Mesenchymal stem cell (in vitro differentiated cells and primary cell): ENCODE data around the gene SLC44A5.

Experiments used
- DNase-seq: peaks from one replicate; pipeline ENCODE4 v3.0.0-alpha.2; 2013
- H2AFZ ChIP-seq: one replicate; pipeline ENCODE4 v1.6.1; 2013; ENCODE audit warnings: low read depth, mild to moderate bottlenecking, control low read depth, inconsistent platforms, low read length, moderate library complexity
- H2AK5ac ChIP-seq: 2 replicates; pipeline ENCODE4 v1.6.1; 2013; ENCODE audit warnings: low read length, moderate library complexity, mild to moderate bottlenecking, inconsistent platforms; ENCODE audit not compliant: severe bottlenecking
- H2BK120ac ChIP-seq: one replicate; pipeline ENCODE4 v1.6.1; 2013; ENCODE audit warnings: low read depth, mild to moderate bottlenecking, inconsistent platforms, low read length, moderate library complexity
- H2BK12ac ChIP-seq, 2 experiments: one replicate each; pipeline ENCODE4 v1.6.1; 2013; ENCODE audit warnings: inconsistent platforms in 2 of 2, low read length in 2 of 2, mild to moderate bottlenecking in 2 of 2, moderate library complexity in 2 of 2, control low read depth in 1 of 2
- H2BK15ac ChIP-seq: one replicate; pipeline ENCODE4 v1.6.1; 2013; ENCODE audit warnings: mild to moderate bottlenecking, low read depth, inconsistent platforms; ENCODE audit not compliant: poor library complexity, severe bottlenecking
- H2BK5ac ChIP-seq: 2 replicates; pipeline ENCODE4 v1.6.1; 2013; ENCODE audit warnings: low read depth, mild to moderate bottlenecking, low read length, control low read depth, inconsistent platforms; ENCODE audit not compliant: poor library complexity, severe bottlenecking
- H3K14ac ChIP-seq, 2 experiments: one replicate each; pipeline ENCODE4 v1.6.1; 2013; ENCODE audit warnings: inconsistent platforms in 2 of 2, low read length in 2 of 2, control low read depth in 1 of 2, mild to moderate bottlenecking in 1 of 2, moderate library complexity in 1 of 2
- H3K18ac ChIP-seq, 2 experiments: one replicate each; pipeline ENCODE4 v1.6.1; 2013; ENCODE audit warnings: inconsistent platforms in 2 of 2, low read length in 2 of 2, control low read depth in 1 of 2, low read depth in 1 of 2, mild to moderate bottlenecking in 1 of 2
- H3K23ac ChIP-seq, 2 experiments: one replicate each; pipeline ENCODE4 v1.6.1; 2013; ENCODE audit warnings: inconsistent platforms in 2 of 2, low read length in 2 of 2, mild to moderate bottlenecking in 2 of 2, moderate library complexity in 2 of 2, control low read depth in 1 of 2
- H3K27ac ChIP-seq: 2 replicates; pipeline ENCODE4 v1.5.1; 2013; ENCODE audit warnings: mild to moderate bottlenecking, moderate library complexity, low read length, control low read depth, inconsistent platforms; ENCODE audit not compliant: poor library complexity, severe bottlenecking
- H3K27me3 ChIP-seq, 2 experiments: 2 replicates each; pipeline versions ENCODE4 v1.6.1 to v1.7.0; 2013; ENCODE audit warnings: low read length in 2 of 2, mild to moderate bottlenecking in 2 of 2, moderate library complexity in 2 of 2, control low read depth in 1 of 2, inconsistent platforms in 1 of 2; ENCODE audit not compliant: control insufficient read depth in 1 of 2, insufficient read depth in 1 of 2
- H3K36me3 ChIP-seq, 2 experiments: 2 replicates each; pipeline versions ENCODE4 v1.6.1 to v1.7.0; 2013; ENCODE audit warnings: low read length in 2 of 2, control low read depth in 1 of 2, inconsistent platforms in 1 of 2, low read depth in 1 of 2, mild to moderate bottlenecking in 1 of 2; ENCODE audit not compliant: insufficient read depth in 2 of 2, control insufficient read depth in 1 of 2
- H3K4ac ChIP-seq, 2 experiments: one replicate each; pipeline ENCODE4 v1.6.1; 2013; ENCODE audit warnings: inconsistent platforms in 2 of 2, low read length in 2 of 2, mild to moderate bottlenecking in 2 of 2, moderate library complexity in 2 of 2, control low read depth in 1 of 2, low read depth in 1 of 2
- H3K4me1 ChIP-seq: 2 replicates; pipeline ENCODE4 v1.6.1; 2013; ENCODE audit warnings: low read depth, low read length, control low read depth; ENCODE audit not compliant: control insufficient read depth, insufficient read depth
- H3K4me2 ChIP-seq: 2 replicates; pipeline ENCODE4 v1.6.1; 2013; ENCODE audit warnings: low read length, mild to moderate bottlenecking, inconsistent platforms; ENCODE audit not compliant: poor library complexity, severe bottlenecking
- H3K4me3 ChIP-seq, 2 experiments: 2 replicates each; pipeline versions ENCODE4 v1.5.1 to v1.7.0; 2013; ENCODE audit warnings: low read length in 2 of 2, mild to moderate bottlenecking in 2 of 2, control low read depth in 1 of 2, low read depth in 1 of 2; ENCODE audit not compliant: insufficient read depth in 1 of 2
- H3K79me1 ChIP-seq: replicated peaks from 2 replicates; pipeline ENCODE4 v1.6.1; 2013; ENCODE audit warnings: mild to moderate bottlenecking, control low read depth, low read length, inconsistent platforms; ENCODE audit not compliant: poor library complexity, severe bottlenecking
- H3K9ac ChIP-seq: 2 replicates; pipeline ENCODE4 v1.7.0; 2013; ENCODE audit warnings: mild to moderate bottlenecking, low read length, moderate library complexity
- H3K9me3 ChIP-seq: 2 replicates; pipeline ENCODE4 v1.7.0; 2013; ENCODE audit warnings: mild to moderate bottlenecking, low read length; ENCODE audit not compliant: control insufficient read depth
- H4K8ac ChIP-seq: one replicate; pipeline ENCODE4 v1.6.1; 2013; ENCODE audit warnings: inconsistent platforms, mild to moderate bottlenecking, low read length, moderate library complexity
- H4K91ac ChIP-seq: one replicate; pipeline ENCODE4 v1.6.1; 2013; ENCODE audit warnings: mild to moderate bottlenecking, low read length, inconsistent platforms
- WGBS: methylation state at CpG from one replicate; pipeline ENCODE4 v1.1.7; 2013; ENCODE audit warnings: mixed read lengths; 5-methylcytosine and 5-hydroxymethylcytosine counted together

The SLC44A5 gene

DNA sequence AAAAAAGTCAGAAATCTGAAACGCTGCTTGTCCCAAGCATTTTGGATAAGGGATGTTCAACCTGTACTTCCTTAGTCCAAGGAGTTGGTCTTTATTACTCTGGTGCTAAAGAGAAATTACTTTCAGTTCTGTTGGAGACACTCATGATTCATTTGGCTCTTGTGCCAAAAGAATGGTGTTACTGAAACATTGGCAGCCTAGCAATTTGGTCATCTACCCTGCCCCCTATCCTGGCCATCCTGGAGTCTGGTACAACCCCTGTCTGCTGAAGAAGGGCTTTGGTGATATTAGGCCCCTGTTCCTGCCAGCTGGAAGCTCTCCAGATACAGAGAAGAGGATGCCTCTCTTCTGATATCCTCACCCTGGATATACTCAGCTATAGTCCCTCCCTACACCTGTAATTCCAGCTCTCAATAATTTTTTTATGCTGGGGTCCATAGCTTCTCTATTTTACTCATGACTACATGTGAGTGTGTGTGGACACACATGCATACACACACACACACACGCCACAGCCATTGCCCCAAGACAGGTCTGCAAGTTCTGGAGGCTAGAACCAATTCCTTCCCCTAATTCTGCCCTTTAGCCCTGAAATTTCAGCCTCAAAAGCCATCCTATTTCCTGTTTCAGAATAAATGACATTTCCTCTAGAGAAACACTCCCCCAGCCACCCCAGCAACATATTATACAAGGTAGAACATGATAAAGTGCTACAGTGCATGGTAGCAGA is 436.7 kb downstream of the SLC44A5 start:
- Histone ChIP-seq H3K14ac (no peak overlapping the region), H4K91ac (no peak overlapping the region), H3K9me3 (no peaks in the 10 kb centered on the region), H3K4me3 (no peak overlapping the region), H2BK120ac (no peak overlapping the region), H3K36me3 (no peaks in the 10 kb centered on the region), H3K9ac (no peak overlapping the region), H3K23ac (no peak overlapping the region), H2BK5ac (no peak overlapping the region), H2AK5ac (no peak overlapping the region), H4K8ac (no peak overlapping the region), H2BK15ac (no peak overlapping the region), H3K4me2 (no peak overlapping the region), H3K4ac (no peak overlapping the region), H3K79me1 (no peaks in the 10 kb centered on the region), H2AFZ (no peak overlapping the region), H3K27ac (no peak overlapping the region), H3K27me3 (no peaks in the 10 kb centered on the region), H3K4me1 (no peaks in the 10 kb centered on the region), H3K18ac (no peak overlapping the region), H2BK12ac (no peak overlapping the region)
- DNase-seq: no peak
- 68% methylated on average over 2 of the region's 2 CpGs for WGBS

DNA sequence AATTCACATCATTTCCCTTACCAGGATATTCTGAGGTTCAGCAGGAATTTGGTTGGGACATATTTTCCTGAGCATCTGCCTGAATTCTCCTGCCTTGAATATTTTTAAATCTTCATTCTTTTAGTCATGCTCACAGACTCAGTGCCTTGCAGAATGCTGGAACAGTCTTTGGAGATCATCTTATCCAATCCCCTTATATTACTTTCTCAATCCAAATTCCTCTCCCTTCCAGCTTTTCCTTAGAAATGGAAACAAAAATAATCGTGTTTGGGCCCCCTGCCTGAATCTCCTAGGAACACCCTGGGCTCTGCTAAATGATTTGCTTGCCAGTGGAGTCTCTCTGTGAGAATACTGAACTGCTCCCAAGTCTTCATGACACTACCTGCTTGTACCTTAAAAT is 438.4 kb downstream of the SLC44A5 start:
- H3K4me3 ChIP-seq: no peak overlapping the region
- H2BK120ac ChIP-seq: no peak overlapping the region
- no peaks in the 10 kb centered on the region for H3K9me3 ChIP-seq
- H3K4ac ChIP-seq: no peak overlapping the region
- no peaks in the 10 kb centered on the region for H3K4me1 ChIP-seq
- H3K9ac ChIP-seq: no peak overlapping the region
- no peak overlapping the region for H3K4me2 ChIP-seq
- H3K27me3 ChIP-seq: no peaks in the 10 kb centered on the region
- H4K91ac ChIP-seq: no peak overlapping the region
- no peaks in the 10 kb centered on the region for H3K36me3 ChIP-seq
- no peak overlapping the region for H3K23ac ChIP-seq
- H2BK15ac ChIP-seq: no peak overlapping the region
- no peak overlapping the region for H3K27ac ChIP-seq
- no peak for DNase-seq
- no peak overlapping the region for H2AFZ ChIP-seq
- H3K18ac ChIP-seq: no peak overlapping the region
- 29% methylated on average over 1 of the region's 1 CpG for WGBS
- no peak overlapping the region for H4K8ac ChIP-seq
- no peak overlapping the region for H3K14ac ChIP-seq
- no peak overlapping the region for H2BK5ac ChIP-seq
- no peak overlapping the region for H2BK12ac ChIP-seq
- H2AK5ac ChIP-seq: no peak overlapping the region
- no peaks in the 10 kb centered on the region for H3K79me1 ChIP-seq

DNA sequence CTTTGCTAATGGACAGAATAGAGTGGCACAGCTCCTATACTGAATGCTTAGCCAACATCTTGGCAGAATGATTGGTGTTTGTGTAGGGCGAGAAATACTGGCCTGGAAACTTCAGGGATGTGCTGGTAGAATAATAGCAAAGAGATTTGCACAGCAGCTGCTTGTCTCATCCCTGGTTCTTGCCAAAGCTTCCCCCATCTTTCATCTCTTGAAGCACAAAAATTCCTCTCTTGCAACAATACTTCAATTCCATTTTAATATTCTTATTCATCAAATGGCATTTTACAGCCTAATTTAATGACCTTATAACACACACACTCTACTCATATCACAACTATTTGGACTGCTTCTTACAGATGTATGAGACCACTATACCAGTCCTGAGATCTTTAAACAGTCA is 439.0 kb downstream of the SLC44A5 start:
- no peak overlapping the region for H3K23ac ChIP-seq
- no peak overlapping the region for H4K91ac ChIP-seq
- H3K18ac ChIP-seq: no peak overlapping the region
- H2BK120ac ChIP-seq: no peak overlapping the region
- H2AK5ac ChIP-seq: no peak overlapping the region
- no peak overlapping the region for H2BK15ac ChIP-seq
- H2BK12ac ChIP-seq: no peak overlapping the region
- 67% methylated on average over 1 of the region's 1 CpG for WGBS
- no peak overlapping the region for H3K4ac ChIP-seq
- no peak overlapping the region for H4K8ac ChIP-seq
- no peak overlapping the region for H2AFZ ChIP-seq
- no peak overlapping the region for H2BK5ac ChIP-seq
- H3K79me1 ChIP-seq: no peaks in the 10 kb centered on the region
- DNase-seq: no peak
- H3K4me2 ChIP-seq: no peak overlapping the region
- H3K4me3 ChIP-seq: no peak overlapping the region
- no peak overlapping the region for H3K27ac ChIP-seq
- H3K9ac ChIP-seq: no peak overlapping the region
- no peak overlapping the region for H3K14ac ChIP-seq
- no peaks in the 10 kb centered on the region for H3K27me3 ChIP-seq
- no peaks in the 10 kb centered on the region for H3K4me1 ChIP-seq
- H3K9me3 ChIP-seq: no peaks in the 10 kb centered on the region
- no peaks in the 10 kb centered on the region for H3K36me3 ChIP-seq

DNA sequence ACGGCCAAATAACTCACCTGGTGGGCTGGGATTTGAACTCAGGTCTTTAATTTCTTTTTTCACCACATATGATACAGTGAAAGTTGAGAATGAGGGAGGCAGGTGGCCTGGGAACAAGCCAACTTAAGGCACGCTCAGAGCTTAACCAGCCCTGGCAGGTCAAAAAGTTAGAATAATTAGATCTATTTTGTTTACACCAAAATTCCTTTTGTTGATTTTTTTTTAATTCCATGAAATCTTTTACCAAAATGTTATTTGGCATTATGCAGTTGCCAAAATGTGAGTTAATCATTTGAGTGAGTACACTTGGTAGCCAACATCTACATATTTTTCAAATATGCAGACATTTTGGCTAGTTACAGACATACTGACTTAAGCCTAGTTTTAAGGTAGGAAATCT is 439.9 kb downstream of the SLC44A5 start:
- H2BK120ac ChIP-seq: no peak overlapping the region
- no peaks in the 10 kb centered on the region for H3K27me3 ChIP-seq
- no peak overlapping the region for H2BK5ac ChIP-seq
- no peak for DNase-seq
- no peak overlapping the region for H3K14ac ChIP-seq
- H3K18ac ChIP-seq: no peak overlapping the region
- H3K4me2 ChIP-seq: no peak overlapping the region
- H4K91ac ChIP-seq: no peak overlapping the region
- H3K9me3 ChIP-seq: no peaks in the 10 kb centered on the region
- no peak overlapping the region for H3K27ac ChIP-seq
- WGBS: no CpG with 5 or more reads among the region's 2 CpGs
- no peak overlapping the region for H3K4ac ChIP-seq
- no peaks in the 10 kb centered on the region for H3K4me1 ChIP-seq
- no peak overlapping the region for H3K23ac ChIP-seq
- no peaks in the 10 kb centered on the region for H3K36me3 ChIP-seq
- H2BK15ac ChIP-seq: no peak overlapping the region
- H3K9ac ChIP-seq: no peak overlapping the region
- no peak overlapping the region for H2BK12ac ChIP-seq
- H3K79me1 ChIP-seq: no peaks in the 10 kb centered on the region
- no peak overlapping the region for H2AFZ ChIP-seq
- no peak overlapping the region for H2AK5ac ChIP-seq
- no peak overlapping the region for H4K8ac ChIP-seq
- no peak overlapping the region for H3K4me3 ChIP-seq
